C4-2B (cell line): ENCODE data around the gene HYAL1.

Experiments used
- CTCF ChIP-seq: fragments of 450-650 bp; conservative IDR thresholded peaks from 2 replicates; pipeline ENCODE4 v1.5.1; 2017; ENCODE audit warnings: mild to moderate bottlenecking
- ZFX ChIP-seq: fragments of 450-650 bp; IDR thresholded peaks from 2 replicates; pipeline ENCODE4 v1.6.1; 2017

- TF ChIP-seq CTCF (no peak), ZFX (no peak)
Measured at GRCh38 chr3:50276762-50277101, 26.6 kb downstream of the HYAL1 start.
